GM19025 (cell line): Measurements from ENCODE around the gene LRTM2.
A peak's percentile ranks its signal among the peaks of the same experiment; 100 is the strongest.

Experiments used
- ATAC-seq: cut with Tn5 transposase; IDR thresholded peaks from one replicate; pipeline ENCODE4 v1.9.1; 2021; ENCODE audit warnings: mild to moderate bottlenecking, low read depth, moderate library complexity; ENCODE audit not compliant: unreplicated experiment

LRTM2 gene

GRCh38 chr12:1820191-1820895 lies at the start of gene LRTM2:
TSS of gene LRTM2 (plus strand) at chr12:1820565. CDS start at chr12:1828149, 7,584 bp downstream.
- ATAC-seq: no peak

GRCh38 chr12:1773937-1774655 lies 46.3 kb upstream of the LRTM2 start:
- no peak for ATAC-seq

GRCh38 chr12:1776170-1776921 lies 44.0 kb upstream of the LRTM2 start:
- ATAC-seq: no peak

GRCh38 chr12:1777798-1778197 lies 42.6 kb upstream of the LRTM2 start:
- no peak for ATAC-seq

GRCh38 chr12:1778911-1779310 lies 41.5 kb upstream of the LRTM2 start:
- no peak for ATAC-seq

- no peak for ATAC-seq
Measured at GRCh38 chr12:1779783-1780182, 40.6 kb upstream of the LRTM2 start.

- ATAC-seq: no peak
Measured at GRCh38 chr12:1781772-1782171, 38.6 kb upstream of the LRTM2 start.

GRCh38 chr12:1782215-1782614 lies 38.1 kb upstream of the LRTM2 start:
- ATAC-seq: no peak

GRCh38 chr12:1787714-1788113 lies 32.7 kb upstream of the LRTM2 start:
- ATAC-seq: no peak

GRCh38 chr12:1790444-1790843 lies 29.9 kb upstream of the LRTM2 start:
- ATAC-seq: no peak

- no peak for ATAC-seq
Measured at GRCh38 chr12:1791104-1791841, 29.1 kb upstream of the LRTM2 start.

GRCh38 chr12:1792406-1792805 lies 28.0 kb upstream of the LRTM2 start:
- no peak for ATAC-seq

GRCh38 chr12:1793426-1794210 lies 26.7 kb upstream of the LRTM2 start:
- ATAC-seq: no peak

- no peak for ATAC-seq
Measured at GRCh38 chr12:1794440-1795090, 25.8 kb upstream of the LRTM2 start.

GRCh38 chr12:1795221-1795784 lies 25.1 kb upstream of the LRTM2 start:
- no peak for ATAC-seq

- peak; percentile 92 for ATAC-seq
Measured at GRCh38 chr12:1795785-1796514, 24.4 kb upstream of the LRTM2 start.

GRCh38 chr12:1796515-1797010 lies 23.8 kb upstream of the LRTM2 start:
- ATAC-seq: peak; percentile 17
